Testis (tissue), 3 donors: ENCODE results near the gene OSGEPL1. TPM values are rescaled to one million over a fixed set of nuclear protein-coding genes. Genes with fewer than 3 reads are reported as not detected.

Source experiments
- DNase-seq: peaks from one replicate; pipeline ENCODE4 v3.0.0-alpha.2; 2019
- H3K27ac ChIP-seq, 2 donors: fragments of 200-600 bp; sonication (generic); one replicate each; pipeline ENCODE4 v1.5.1; 2019
- H3K27me3 ChIP-seq: fragments of 200-600 bp; sonication (generic); one replicate; pipeline ENCODE4 v1.5.1; 2019
- H3K36me3 ChIP-seq: fragments of 200-600 bp; sonication (generic); one replicate; pipeline ENCODE4 v1.5.1; 2017; ENCODE audit warnings: low read depth; ENCODE audit errors: missing control alignments
- H3K4me1 ChIP-seq: fragments of 200-600 bp; sonication (generic); one replicate; pipeline ENCODE4 v1.5.1; 2019
- H3K4me3 ChIP-seq, 2 donors: fragments of 200-600 bp; sonication (generic); one replicate each; pipeline ENCODE4 v1.5.1; 2017 to 2019
- H3K9me3 ChIP-seq: fragments of 200-600 bp; sonication (generic); one replicate; pipeline ENCODE4 v1.5.1; 2017
- POLR2A ChIP-seq: fragments of 450-650 bp; IDR thresholded peaks from one replicate; pipeline ENCODE4 v1.6.1; 2017; ENCODE audit warnings: antibody characterized with exemption, mild to moderate bottlenecking, moderate library complexity
- WGBS, 2 donors: methylation state at CpG; one replicate each; pipeline ENCODE4 v1.1.5; 2018; 5-methylcytosine and 5-hydroxymethylcytosine counted together
- intact Hi-C: fragments of 100-400 bp; cut with DNase I; formaldehyde crosslinking; loops from one replicate; pipeline ENCODE4 v1.15.1; 2023; ENCODE audit warnings: low total_unique reads
- polyA plus RNA-seq: library from polyadenylated mRNA; stranded (reverse); fragments of 350-450 nt; fragmentation: Illumina TruSeq; extraction: RNeasy Lipid Tissue Mini Kit (QIAGEN cat#74804); gene quantifications from one replicate; pipeline ENCODE4 v1.2.3, GENCODE V29; 2014; ENCODE audit warnings: low read depth, low replicate concordance; ENCODE audit not compliant: insufficient read depth
- total RNA-seq, 2 donors: library from RNA; depleted of rRNA; stranded (reverse); fragments of >200 nt; gene quantifications; one replicate each; pipeline ENCODE4 v1.2.3, GENCODE V29; 2016
- TF ChIP-seq, protein P1 (sequence below), 3 experiments: fragments of 450-650 bp in 2 of 3; fragments of 200-600 bp in 1 of 3; sonication (generic) in 1 of 3; IDR thresholded peaks; one replicate each; pipeline ENCODE4 v1.5.1; 2016 to 2019; ENCODE audit warnings: antibody characterized with exemption in 3 of 3, mild to moderate bottlenecking in 2 of 3, moderate library complexity in 1 of 3

The OSGEPL1 gene
- total and polyA plus RNA-seq, 3 donors from 2014 or later, result 11.0 to 15.7 (median 15.7) TPM

DNA sequence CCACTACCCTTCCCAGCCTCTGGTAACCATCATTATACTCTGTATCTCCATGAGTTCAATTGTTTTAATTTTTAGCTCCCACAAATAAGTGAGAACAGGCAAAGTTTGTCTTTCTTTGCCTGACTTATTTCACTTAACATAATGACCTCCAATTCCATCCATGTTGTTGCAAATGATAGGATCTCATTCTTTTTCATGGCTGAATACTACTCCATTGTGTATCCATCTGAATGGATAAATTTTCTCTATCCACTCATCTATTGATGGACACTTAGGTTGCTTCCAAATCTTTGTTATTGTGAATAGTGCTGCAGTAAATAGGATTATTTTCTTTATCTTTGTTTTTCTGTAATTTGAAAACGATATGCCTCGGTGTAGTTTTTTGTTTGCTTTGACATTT is 61.9 kb downstream of the OSGEPL1 start:
- TF ChIP-seq, protein P1, sequence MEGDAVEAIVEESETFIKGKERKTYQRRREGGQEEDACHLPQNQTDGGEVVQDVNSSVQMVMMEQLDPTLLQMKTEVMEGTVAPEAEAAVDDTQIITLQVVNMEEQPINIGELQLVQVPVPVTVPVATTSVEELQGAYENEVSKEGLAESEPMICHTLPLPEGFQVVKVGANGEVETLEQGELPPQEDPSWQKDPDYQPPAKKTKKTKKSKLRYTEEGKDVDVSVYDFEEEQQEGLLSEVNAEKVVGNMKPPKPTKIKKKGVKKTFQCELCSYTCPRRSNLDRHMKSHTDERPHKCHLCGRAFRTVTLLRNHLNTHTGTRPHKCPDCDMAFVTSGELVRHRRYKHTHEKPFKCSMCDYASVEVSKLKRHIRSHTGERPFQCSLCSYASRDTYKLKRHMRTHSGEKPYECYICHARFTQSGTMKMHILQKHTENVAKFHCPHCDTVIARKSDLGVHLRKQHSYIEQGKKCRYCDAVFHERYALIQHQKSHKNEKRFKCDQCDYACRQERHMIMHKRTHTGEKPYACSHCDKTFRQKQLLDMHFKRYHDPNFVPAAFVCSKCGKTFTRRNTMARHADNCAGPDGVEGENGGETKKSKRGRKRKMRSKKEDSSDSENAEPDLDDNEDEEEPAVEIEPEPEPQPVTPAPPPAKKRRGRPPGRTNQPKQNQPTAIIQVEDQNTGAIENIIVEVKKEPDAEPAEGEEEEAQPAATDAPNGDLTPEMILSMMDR (IDR thresholded peaks at IDR 0.05), result no peak
- TF ChIP-seq POLR2A, result no peak
- Histone ChIP-seq H3K27me3 (no peaks in the 10 kb centered on the region), H3K27ac (no peak overlapping the region), H3K4me1 (no peaks in the 10 kb centered on the region), H3K36me3 (no peaks in the 10 kb centered on the region), H3K4me3 (no peak overlapping the region), H3K9me3 (no peaks in the 10 kb centered on the region)
- 48 to 49% methylated on average over 2 of the region's 2 CpGs for WGBS, 2 donors
- intact Hi-C loops, result no loop called here
- DNase-seq, result no peak

DNA sequence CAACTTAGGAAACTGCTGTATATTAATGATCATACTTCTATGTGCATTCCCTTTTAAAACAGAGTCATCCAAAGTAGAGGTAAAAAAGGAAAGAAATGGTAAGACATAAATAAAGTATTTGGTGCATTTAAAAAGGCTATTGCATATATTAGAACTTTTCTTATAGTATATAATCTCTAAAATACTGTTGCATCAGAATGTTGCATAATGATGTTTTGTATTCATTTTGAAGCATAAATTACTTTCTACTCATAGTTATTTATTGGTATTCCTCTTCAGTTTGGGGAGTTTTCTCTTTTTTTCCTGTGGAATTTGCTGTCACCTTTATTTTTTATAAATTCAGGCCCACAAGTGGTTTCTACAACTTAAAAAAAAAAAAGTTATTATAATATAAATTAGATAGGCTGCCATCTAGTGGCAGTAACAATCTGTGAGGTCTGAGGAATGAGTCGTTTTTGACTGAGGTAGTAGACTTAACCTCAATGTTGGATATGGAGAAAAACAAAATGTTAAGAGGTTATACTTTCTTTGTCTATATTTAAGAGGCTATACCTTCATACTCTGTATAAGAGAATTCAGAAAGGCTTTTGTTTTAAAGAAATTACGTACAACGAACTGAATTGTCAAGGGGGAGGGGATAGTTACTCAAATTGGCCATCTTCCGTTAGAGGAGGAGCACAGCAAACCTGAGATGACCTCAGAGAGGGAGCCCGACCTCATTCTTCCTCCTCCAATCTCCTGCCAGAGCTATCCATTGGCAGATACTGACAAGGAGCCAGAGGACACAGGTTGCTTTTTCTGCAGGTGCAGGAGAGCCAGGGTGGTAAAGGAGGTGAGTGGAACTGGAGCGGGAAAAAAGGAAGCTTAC is 64.3 kb downstream of the OSGEPL1 start:
- Histone ChIP-seq H3K27me3 (no peaks in the 10 kb centered on the region), H3K27ac (no peak overlapping the region), H3K36me3 (no peaks in the 10 kb centered on the region), H3K4me3 (no peak overlapping the region), H3K9me3 (no peaks in the 10 kb centered on the region), H3K4me1 (no peaks in the 10 kb centered on the region)
- intact Hi-C loops, result no loop called here
- TF ChIP-seq POLR2A, result no peak
- TF ChIP-seq, protein P1 (IDR thresholded peaks at IDR 0.05), result peak in 2 of 3 experiments; percentile 21 to 63
- WGBS, 2 donors, result 32 to 46% methylated on average over 6 of the region's 6 CpGs
- DNase-seq, result peak; percentile 65

Other genes starting within 250 kb of the OSGEPL1 start
- 10 to 100 TPM; 52.3 to 58.7 TPM for gene SLC40A1, start 182.0 kb downstream of the OSGEPL1 start, total RNA-seq
- 64.0 TPM for gene SLC40A1, start 182.0 kb downstream of the OSGEPL1 start, polyA plus RNA-seq
- 10 to 100 TPM; 36.2 to 42.5 TPM for gene ASNSD1, start 101.3 kb downstream of the OSGEPL1 start, total RNA-seq
- 25.9 TPM for gene ASNSD1, start 101.3 kb downstream of the OSGEPL1 start, polyA plus RNA-seq
- 10 to 100 TPM; 20.3 to 32.8 TPM for gene ANKAR, start 88.1 kb downstream of the OSGEPL1 start, total RNA-seq
- 22.1 TPM for gene ANKAR, start 88.1 kb downstream of the OSGEPL1 start, polyA plus RNA-seq
- 100 to 1,000 TPM; 122 to 158 TPM for gene ORMDL1, start 21.5 kb upstream of the OSGEPL1 start, total RNA-seq
- gene ORMDL1, start 21.5 kb upstream of the OSGEPL1 start, polyA plus RNA-seq, result 91.0 TPM
- 10 to 100 TPM; 39.5 to 81.8 TPM for gene PMS1, start 21.7 kb upstream of the OSGEPL1 start, total RNA-seq
- 69.3 TPM for gene PMS1, start 21.7 kb upstream of the OSGEPL1 start, polyA plus RNA-seq